Measurements from ENCODE around the gene CPEB4. TPM values are rescaled to one million over a fixed set of nuclear protein-coding genes. Genes with fewer than 3 reads are reported as not detected.

Gene CPEB4
- total and polyA plus RNA-seq, 2 experiments from 2014 or later = 6.2 to 11.6 TPM

DNA sequence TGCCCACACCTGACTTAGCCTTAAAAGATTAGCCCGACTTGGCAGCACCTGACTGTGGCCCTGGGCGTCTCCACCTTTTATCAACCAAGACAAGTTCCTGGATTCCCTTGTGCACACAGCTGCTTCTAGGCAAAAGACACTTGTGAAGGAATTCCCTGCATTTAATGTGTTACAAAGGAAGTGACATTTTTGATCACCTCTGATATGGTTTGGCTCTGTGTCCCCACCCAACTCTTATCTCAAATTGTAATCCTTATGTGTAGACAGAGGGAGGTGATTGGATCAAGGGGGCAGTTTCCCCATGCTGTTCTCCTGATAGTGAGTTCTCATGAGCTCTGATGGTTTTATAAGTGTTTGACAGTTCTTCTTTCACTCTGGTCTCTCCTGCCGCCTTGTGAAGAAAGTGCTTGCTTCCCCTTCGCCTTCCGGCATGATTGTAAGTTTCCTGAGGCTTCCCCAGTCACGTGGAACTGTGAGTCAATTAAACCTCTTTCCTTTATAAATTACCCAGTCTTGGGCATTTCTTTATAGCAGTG is 2.6 kb upstream of the CPEB4 start:
- 68 to 74% methylated on average over 6 of the region's 6 CpGs for WGBS, 2 experiments (ENCODE audit: low coverage in 1 of 2, low lambda C conversion rate in 2 of 2, missing lambda C conversion rate in 2 of 2)

GRCh38 chr5:173886150-173886549 is 2.0 kb upstream of the CPEB4 start:
- no peak overlapping the region for H3K4me3 ChIP-seq
- no peaks in the 10 kb centered on the region for H3K9me2 ChIP-seq (ENCODE audit: insufficient read depth)
- peaks cover 30% of the 10 kb centered on the region for H3K79me2 ChIP-seq (ENCODE audit: insufficient read depth)
- no peaks in the 10 kb centered on the region for H4K20me1 ChIP-seq (ENCODE audit: insufficient read depth)
- peaks cover 18% of the 10 kb centered on the region for H3K4me1 ChIP-seq (ENCODE audit: insufficient read depth)
- TF ChIP-seq EZH2phosphoT487 (IDR thresholded peaks at IDR 0.05; ENCODE audit: insufficient read depth, low read depth) = no peak
- no peak for TF ChIP-seq EZH2 (IDR thresholded peaks at IDR 0.05; ENCODE audit: insufficient read depth, poor library complexity, severe bottlenecking)
- H3K27me3 ChIP-seq (replicated peaks; ENCODE audit: insufficient read depth) = no peaks in the 10 kb centered on the region
- in situ Hi-C loops (cut with MboI) = no loop called here
- no peak overlapping the region for H2AFZ ChIP-seq
- peaks cover 23% of the 10 kb centered on the region for H3F3A ChIP-seq (ENCODE audit: insufficient read depth)
- no peak overlapping the region for H3K9ac ChIP-seq
- H3K27ac ChIP-seq = no peak overlapping the region
- 98 to 100% methylated on average over 2 of the region's 2 CpGs for WGBS, 2 experiments (ENCODE audit: low coverage in 1 of 2, low lambda C conversion rate in 2 of 2, missing lambda C conversion rate in 2 of 2)
- peaks cover 4% of the 10 kb centered on the region for H3K9me3 ChIP-seq (ENCODE audit: low read depth)
- H3K4me2 ChIP-seq (ENCODE audit: unreplicated experiment) = no peak overlapping the region
- no peak for DNase-seq
- no peaks in the 10 kb centered on the region for H3K36me3 ChIP-seq (ENCODE audit: low read depth)

More for the DNA sequence above, 2.6 kb upstream of the CPEB4 start:
- Histone ChIP-seq H3K27ac (no peak overlapping the region), H3K27me3 (replicated peaks; ENCODE audit: insufficient read depth) (no peaks in the 10 kb centered on the region), H2AFZ (no peak overlapping the region), H3F3A (ENCODE audit: insufficient read depth) (peaks cover 28% of the 10 kb centered on the region), H3K36me3 (ENCODE audit: low read depth) (no peaks in the 10 kb centered on the region), H3K79me2 (ENCODE audit: insufficient read depth) (peaks cover 24% of the 10 kb centered on the region), H3K9ac (no peak overlapping the region), H4K20me1 (ENCODE audit: insufficient read depth) (no peaks in the 10 kb centered on the region), H3K4me2 (ENCODE audit: unreplicated experiment) (no peak overlapping the region), H3K9me2 (ENCODE audit: insufficient read depth) (no peaks in the 10 kb centered on the region), H3K4me1 (ENCODE audit: insufficient read depth) (peaks cover 22% of the 10 kb centered on the region), H3K9me3 (ENCODE audit: low read depth) (peaks cover 4% of the 10 kb centered on the region), H3K4me3 (no peak overlapping the region)
- TF ChIP-seq EZH2 (IDR thresholded peaks at IDR 0.05; ENCODE audit: insufficient read depth, poor library complexity, severe bottlenecking) (no peak), EZH2phosphoT487 (IDR thresholded peaks at IDR 0.05; ENCODE audit: insufficient read depth, low read depth) (no peak)
- DNase-seq = no peak
- in situ Hi-C loops (cut with MboI) = no loop called here

- Histone ChIP-seq H3F3A (ENCODE audit: insufficient read depth) (no peaks in the 10 kb centered on the region), H3K4me1 (ENCODE audit: insufficient read depth) (peaks cover 32% of the 10 kb centered on the region), H3K4me2 (ENCODE audit: unreplicated experiment) (peak overlapping the region; percentile 92), H2AFZ (peak overlapping the region; percentile 99), H3K9ac (peak overlapping the region; percentile 90), H3K27ac (peak overlapping the region; percentile 63), H4K20me1 (ENCODE audit: insufficient read depth) (no peaks in the 10 kb centered on the region), H3K4me3 (peak overlapping the region; percentile 100), H3K27me3 (replicated peaks; ENCODE audit: insufficient read depth) (no peaks in the 10 kb centered on the region), H3K9me2 (ENCODE audit: insufficient read depth) (no peaks in the 10 kb centered on the region), H3K9me3 (ENCODE audit: low read depth) (no peaks in the 10 kb centered on the region), H3K36me3 (ENCODE audit: low read depth) (no peaks in the 10 kb centered on the region), H3K79me2 (ENCODE audit: insufficient read depth) (peaks cover 55% of the 10 kb centered on the region)
- TF ChIP-seq EZH2 (IDR thresholded peaks at IDR 0.05; ENCODE audit: insufficient read depth, poor library complexity, severe bottlenecking) = no peak
- TF ChIP-seq EZH2phosphoT487 (IDR thresholded peaks at IDR 0.05; ENCODE audit: insufficient read depth, low read depth) = no peak
- 0 to 1% methylated on average over 19 to 37 of the region's 37 CpGs for WGBS, 2 experiments (ENCODE audit: low coverage in 1 of 2, low lambda C conversion rate in 2 of 2, missing lambda C conversion rate in 2 of 2)
- in situ Hi-C loops (cut with MboI) = no loop called here
- peak; percentile 72 for DNase-seq
Observed at GRCh38 chr5:173888473-173889131, 453 bp downstream of the CPEB4 start.

DNA sequence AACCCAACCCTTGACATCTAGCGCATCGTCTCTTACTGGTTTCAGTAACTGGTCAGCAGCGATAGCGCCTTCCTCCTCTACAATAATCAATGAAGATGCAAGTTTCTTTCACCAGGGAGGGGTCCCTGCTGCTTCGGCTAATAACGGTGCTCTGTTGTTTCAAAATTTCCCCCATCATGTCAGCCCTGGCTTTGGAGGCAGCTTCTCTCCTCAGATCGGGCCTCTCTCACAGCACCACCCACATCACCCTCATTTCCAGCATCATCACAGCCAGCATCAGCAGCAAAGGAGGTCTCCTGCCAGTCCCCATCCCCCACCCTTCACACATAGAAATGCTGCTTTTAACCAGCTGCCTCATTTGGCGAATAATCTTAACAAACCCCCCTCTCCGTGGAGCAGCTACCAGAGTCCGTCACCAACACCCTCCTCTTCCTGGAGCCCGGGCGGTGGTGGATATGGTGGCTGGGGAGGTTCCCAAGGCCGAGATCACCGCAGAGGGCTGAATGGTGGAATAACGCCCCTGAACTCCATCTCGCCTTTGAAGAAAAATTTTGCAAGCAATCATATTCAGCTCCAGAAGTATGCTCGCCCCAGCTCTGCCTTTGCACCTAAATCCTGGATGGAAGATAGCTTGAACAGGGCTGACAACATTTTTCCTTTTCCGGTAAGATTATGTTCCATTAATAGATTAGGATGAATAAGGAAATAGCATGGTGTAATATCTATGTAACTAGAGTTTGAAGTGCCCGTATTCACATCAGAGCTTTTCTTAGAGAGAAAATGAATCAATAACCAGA is 2.2 kb downstream of the CPEB4 start:
- H3K36me3 ChIP-seq (ENCODE audit: low read depth) = no peaks in the 10 kb centered on the region
- TF ChIP-seq EZH2 (IDR thresholded peaks at IDR 0.05; ENCODE audit: insufficient read depth, poor library complexity, severe bottlenecking) = no peak
- no peak for TF ChIP-seq EZH2phosphoT487 (IDR thresholded peaks at IDR 0.05; ENCODE audit: insufficient read depth, low read depth)
- no peaks in the 10 kb centered on the region for H4K20me1 ChIP-seq (ENCODE audit: insufficient read depth)
- 41 to 47% methylated on average over 19 of the region's 19 CpGs for whole genome bisulfite sequencing, 2 experiments (ENCODE audit: low coverage in 1 of 2, low lambda C conversion rate in 2 of 2, missing lambda C conversion rate in 2 of 2)
- no peaks in the 10 kb centered on the region for H3K27me3 ChIP-seq (replicated peaks; ENCODE audit: insufficient read depth)
- H3K9me2 ChIP-seq (ENCODE audit: insufficient read depth) = no peaks in the 10 kb centered on the region
- peak overlapping the region; percentile 52 for H3K27ac ChIP-seq
- H3K4me1 ChIP-seq (ENCODE audit: insufficient read depth) = peaks cover 37% of the 10 kb centered on the region
- DNase-seq = peak; percentile 54
- peak overlapping the region; percentile 90 for H3K9ac ChIP-seq
- H3K79me2 ChIP-seq (ENCODE audit: insufficient read depth) = peaks cover 73% of the 10 kb centered on the region
- in situ Hi-C loops (cut with MboI) = no loop called here
- H3K9me3 ChIP-seq (ENCODE audit: low read depth) = no peaks in the 10 kb centered on the region
- peak overlapping the region; percentile 70 for H2AFZ ChIP-seq
- H3F3A ChIP-seq (ENCODE audit: insufficient read depth) = no peaks in the 10 kb centered on the region
- H3K4me3 ChIP-seq = peak overlapping the region; percentile 100
- peak overlapping the region; percentile 92 for H3K4me2 ChIP-seq (ENCODE audit: unreplicated experiment)

All from GM23248 (cell line).